ENCODE measurements around the gene VPREB3. TPM values are rescaled to one million over a fixed set of nuclear protein-coding genes. Genes with fewer than 3 reads are reported as not detected.

Gene VPREB3
- total and polyA plus RNA-seq, 4 donors: 0.69 to 3.2 (median 1.8) TPM; not detected in 1

DNA sequence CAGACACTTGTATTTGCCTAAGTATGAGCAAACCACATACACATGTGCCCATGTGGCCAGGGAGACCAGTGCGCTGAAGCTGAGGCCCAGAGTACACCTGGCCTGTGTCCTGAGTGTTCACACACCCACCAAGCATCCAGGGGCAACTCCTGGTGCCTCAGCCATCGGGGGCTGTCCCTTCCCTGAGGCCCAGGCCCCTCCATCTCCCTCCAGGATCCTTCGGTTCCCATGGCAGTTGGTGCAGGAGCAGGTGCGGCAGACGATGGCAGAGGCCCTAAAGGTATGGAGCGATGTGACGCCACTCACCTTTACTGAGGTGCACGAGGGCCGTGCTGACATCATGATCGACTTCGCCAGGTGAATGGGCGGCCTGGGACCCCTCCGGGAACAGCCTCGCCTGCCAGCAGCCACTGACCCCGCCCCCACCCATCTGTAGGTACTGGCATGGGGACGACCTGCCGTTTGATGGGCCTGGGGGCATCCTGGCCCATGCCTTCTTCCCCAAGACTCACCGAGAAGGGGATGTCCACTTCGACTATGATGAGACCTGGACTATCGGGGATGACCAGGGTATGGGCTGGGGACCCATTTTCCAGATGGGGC lies 26.0 kb upstream of the VPREB3 start:
- no peak overlapping the region for H3K4me3 ChIP-seq (ENCODE audit: low read depth in 1 of 3, low read length in 3 of 3)
- TF ChIP-seq FOXA1 (IDR thresholded peaks at IDR 0.05): no peak
- no peak for TF ChIP-seq HNF4A (conservative IDR thresholded peaks at IDR 0.05)
- TF ChIP-seq RXRA (IDR thresholded peaks at IDR 0.05): no peak
- TF ChIP-seq RAD21 (IDR thresholded peaks at IDR 0.05): no peak
- TF ChIP-seq, protein P1, sequence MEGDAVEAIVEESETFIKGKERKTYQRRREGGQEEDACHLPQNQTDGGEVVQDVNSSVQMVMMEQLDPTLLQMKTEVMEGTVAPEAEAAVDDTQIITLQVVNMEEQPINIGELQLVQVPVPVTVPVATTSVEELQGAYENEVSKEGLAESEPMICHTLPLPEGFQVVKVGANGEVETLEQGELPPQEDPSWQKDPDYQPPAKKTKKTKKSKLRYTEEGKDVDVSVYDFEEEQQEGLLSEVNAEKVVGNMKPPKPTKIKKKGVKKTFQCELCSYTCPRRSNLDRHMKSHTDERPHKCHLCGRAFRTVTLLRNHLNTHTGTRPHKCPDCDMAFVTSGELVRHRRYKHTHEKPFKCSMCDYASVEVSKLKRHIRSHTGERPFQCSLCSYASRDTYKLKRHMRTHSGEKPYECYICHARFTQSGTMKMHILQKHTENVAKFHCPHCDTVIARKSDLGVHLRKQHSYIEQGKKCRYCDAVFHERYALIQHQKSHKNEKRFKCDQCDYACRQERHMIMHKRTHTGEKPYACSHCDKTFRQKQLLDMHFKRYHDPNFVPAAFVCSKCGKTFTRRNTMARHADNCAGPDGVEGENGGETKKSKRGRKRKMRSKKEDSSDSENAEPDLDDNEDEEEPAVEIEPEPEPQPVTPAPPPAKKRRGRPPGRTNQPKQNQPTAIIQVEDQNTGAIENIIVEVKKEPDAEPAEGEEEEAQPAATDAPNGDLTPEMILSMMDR (IDR thresholded peaks at IDR 0.05; ENCODE audit: low read depth, low read length, missing input control): no peak
- TF ChIP-seq HNF4G (IDR thresholded peaks at IDR 0.05): no peak
- TF ChIP-seq, protein P2, sequence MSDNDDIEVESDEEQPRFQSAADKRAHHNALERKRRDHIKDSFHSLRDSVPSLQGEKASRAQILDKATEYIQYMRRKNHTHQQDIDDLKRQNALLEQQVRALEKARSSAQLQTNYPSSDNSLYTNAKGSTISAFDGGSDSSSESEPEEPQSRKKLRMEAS (IDR thresholded peaks at IDR 0.05): no peak
- TF ChIP-seq, protein P3, sequence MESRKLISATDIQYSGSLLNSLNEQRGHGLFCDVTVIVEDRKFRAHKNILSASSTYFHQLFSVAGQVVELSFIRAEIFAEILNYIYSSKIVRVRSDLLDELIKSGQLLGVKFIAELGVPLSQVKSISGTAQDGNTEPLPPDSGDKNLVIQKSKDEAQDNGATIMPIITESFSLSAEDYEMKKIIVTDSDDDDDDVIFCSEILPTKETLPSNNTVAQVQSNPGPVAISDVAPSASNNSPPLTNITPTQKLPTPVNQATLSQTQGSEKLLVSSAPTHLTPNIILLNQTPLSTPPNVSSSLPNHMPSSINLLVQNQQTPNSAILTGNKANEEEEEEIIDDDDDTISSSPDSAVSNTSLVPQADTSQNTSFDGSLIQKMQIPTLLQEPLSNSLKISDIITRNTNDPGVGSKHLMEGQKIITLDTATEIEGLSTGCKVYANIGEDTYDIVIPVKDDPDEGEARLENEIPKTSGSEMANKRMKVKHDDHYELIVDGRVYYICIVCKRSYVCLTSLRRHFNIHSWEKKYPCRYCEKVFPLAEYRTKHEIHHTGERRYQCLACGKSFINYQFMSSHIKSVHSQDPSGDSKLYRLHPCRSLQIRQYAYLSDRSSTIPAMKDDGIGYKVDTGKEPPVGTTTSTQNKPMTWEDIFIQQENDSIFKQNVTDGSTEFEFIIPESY (IDR thresholded peaks at IDR 0.05): no peak
- no peak for TF ChIP-seq TAF1 (conservative IDR thresholded peaks at IDR 0.05)
- TF ChIP-seq, protein P4, sequence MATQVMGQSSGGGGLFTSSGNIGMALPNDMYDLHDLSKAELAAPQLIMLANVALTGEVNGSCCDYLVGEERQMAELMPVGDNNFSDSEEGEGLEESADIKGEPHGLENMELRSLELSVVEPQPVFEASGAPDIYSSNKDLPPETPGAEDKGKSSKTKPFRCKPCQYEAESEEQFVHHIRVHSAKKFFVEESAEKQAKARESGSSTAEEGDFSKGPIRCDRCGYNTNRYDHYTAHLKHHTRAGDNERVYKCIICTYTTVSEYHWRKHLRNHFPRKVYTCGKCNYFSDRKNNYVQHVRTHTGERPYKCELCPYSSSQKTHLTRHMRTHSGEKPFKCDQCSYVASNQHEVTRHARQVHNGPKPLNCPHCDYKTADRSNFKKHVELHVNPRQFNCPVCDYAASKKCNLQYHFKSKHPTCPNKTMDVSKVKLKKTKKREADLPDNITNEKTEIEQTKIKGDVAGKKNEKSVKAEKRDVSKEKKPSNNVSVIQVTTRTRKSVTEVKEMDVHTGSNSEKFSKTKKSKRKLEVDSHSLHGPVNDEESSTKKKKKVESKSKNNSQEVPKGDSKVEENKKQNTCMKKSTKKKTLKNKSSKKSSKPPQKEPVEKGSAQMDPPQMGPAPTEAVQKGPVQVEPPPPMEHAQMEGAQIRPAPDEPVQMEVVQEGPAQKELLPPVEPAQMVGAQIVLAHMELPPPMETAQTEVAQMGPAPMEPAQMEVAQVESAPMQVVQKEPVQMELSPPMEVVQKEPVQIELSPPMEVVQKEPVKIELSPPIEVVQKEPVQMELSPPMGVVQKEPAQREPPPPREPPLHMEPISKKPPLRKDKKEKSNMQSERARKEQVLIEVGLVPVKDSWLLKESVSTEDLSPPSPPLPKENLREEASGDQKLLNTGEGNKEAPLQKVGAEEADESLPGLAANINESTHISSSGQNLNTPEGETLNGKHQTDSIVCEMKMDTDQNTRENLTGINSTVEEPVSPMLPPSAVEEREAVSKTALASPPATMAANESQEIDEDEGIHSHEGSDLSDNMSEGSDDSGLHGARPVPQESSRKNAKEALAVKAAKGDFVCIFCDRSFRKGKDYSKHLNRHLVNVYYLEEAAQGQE (IDR thresholded peaks at IDR 0.05): no peak
- no peak for TF ChIP-seq GABPA (IDR thresholded peaks at IDR 0.05 in 1 of 2, conservative IDR thresholded peaks at IDR 0.05 in 1 of 2)
- TF ChIP-seq YY1 (IDR thresholded peaks at IDR 0.05): no peak
- TF ChIP-seq, protein P5, sequence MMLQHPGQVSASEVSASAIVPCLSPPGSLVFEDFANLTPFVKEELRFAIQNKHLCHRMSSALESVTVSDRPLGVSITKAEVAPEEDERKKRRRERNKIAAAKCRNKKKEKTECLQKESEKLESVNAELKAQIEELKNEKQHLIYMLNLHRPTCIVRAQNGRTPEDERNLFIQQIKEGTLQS (IDR thresholded peaks at IDR 0.05): no peak
- TF ChIP-seq JUND (IDR thresholded peaks at IDR 0.05): no peak
- TF ChIP-seq SP1 (IDR thresholded peaks at IDR 0.05): no peak
- no peak for TF ChIP-seq EGR1 (IDR thresholded peaks at IDR 0.05; ENCODE audit: low read depth in 2 of 2)
- WGBS: 89% methylated on average over 20 of the region's 20 CpGs
- H3K27me3 ChIP-seq (ENCODE audit: control insufficient read depth in 4 of 4, insufficient read depth in 4 of 4, low read length in 3 of 4): no peaks in the 10 kb centered on the region
- no peak for DNase-seq (ENCODE audit: low spot score)
- no peak overlapping the region for H3K9ac ChIP-seq (ENCODE audit: low read depth in 1 of 2, low read length in 2 of 2)
- H3K9me3 ChIP-seq (ENCODE audit: control insufficient read depth in 4 of 4, low read length in 3 of 4): no peaks in the 10 kb centered on the region
- peaks cover 9 to 23% (median 15%) of the 10 kb centered on the region in 4 donors for H3K4me1 ChIP-seq (ENCODE audit: control insufficient read depth in 4 of 4, insufficient read depth in 4 of 4, low read length in 3 of 4)
- no peaks in the 10 kb centered on the region for H3K36me3 ChIP-seq (ENCODE audit: control insufficient read depth in 4 of 4, insufficient read depth in 3 of 4, low read depth in 1 of 4, low read length in 3 of 4)
- no peak overlapping the region for H3K27ac ChIP-seq (ENCODE audit: low read depth in 1 of 2, low read length in 2 of 2)
